Measurements from ENCODE around the gene CHAF1A.

CHAF1A gene

GRCh38 chr19:4406626-4407025, 4.2 kb downstream of the CHAF1A start:
- DNase-seq: no peak

GRCh38 chr19:4409123-4409933, 6.9 kb downstream of the CHAF1A start:
- no peak for DNase-seq

GRCh38 chr19:4413588-4413987, 11.1 kb downstream of the CHAF1A start:
- DNase-seq: no peak

- DNase-seq: no peak
These were observed 11.8 kb downstream of the CHAF1A start for GRCh38 chr19:4414144-4414799.

GRCh38 chr19:4414800-4415321, 12.4 kb downstream of the CHAF1A start:
- no peak for DNase-seq

GRCh38 chr19:4415352-4415751, 12.9 kb downstream of the CHAF1A start:
- no peak for DNase-seq

- DNase-seq: no peak
These were observed 13.8 kb downstream of the CHAF1A start for GRCh38 chr19:4416268-4416667.

- no peak for DNase-seq
These were observed 21.1 kb downstream of the CHAF1A start for GRCh38 chr19:4423416-4424126.

GRCh38 chr19:4425537-4425936, 23.1 kb downstream of the CHAF1A start:
- no peak for DNase-seq

- DNase-seq: no peak
These were observed 26.0 kb downstream of the CHAF1A start for GRCh38 chr19:4428326-4428975.

- DNase-seq: no peak
These were observed 26.8 kb downstream of the CHAF1A start for GRCh38 chr19:4429256-4429655.

- no peak for DNase-seq
These were observed 27.3 kb downstream of the CHAF1A start for GRCh38 chr19:4429771-4430171.

- DNase-seq: no peak
These were observed 28.3 kb downstream of the CHAF1A start for GRCh38 chr19:4430760-4431159.

- DNase-seq: no peak
These were observed 28.9 kb downstream of the CHAF1A start for GRCh38 chr19:4431296-4431695.

- DNase-seq: no peak
These were observed 29.6 kb downstream of the CHAF1A start for GRCh38 chr19:4431808-4432674.

GRCh38 chr19:4432918-4433506, 30.6 kb downstream of the CHAF1A start:
- DNase-seq: no peak

- DNase-seq: no peak
These were observed 32.0 kb downstream of the CHAF1A start for GRCh38 chr19:4434391-4434790.

GRCh38 chr19:4436231-4436630, 33.8 kb downstream of the CHAF1A start:
- DNase-seq: no peak

GRCh38 chr19:4437103-4437502, 34.7 kb downstream of the CHAF1A start:
- no peak for DNase-seq

- no peak for DNase-seq
These were observed 36.8 kb downstream of the CHAF1A start for GRCh38 chr19:4439243-4439642.

- DNase-seq: no peak
These were observed 39.8 kb downstream of the CHAF1A start for GRCh38 chr19:4441994-4442818.

Measured in activated CD4-positive, alpha-beta T cell treated with anti-CD3 and anti-CD28 coated beads, Interleukin-10, Interleukin-2, amounts not matched to agents 100 ng/mL and 50 ng/mL, durations not matched to agents 16 hours and 8 hours (primary cell).